Activated naive CD4-positive, alpha-beta T cell (primary cell): Measurements from ENCODE around the gene ACO1.

Experiments
- DNase-seq, 4 experiments: peaks; one replicate each; lab custom pipeline; 2025; lab: John Stamatoyannopoulos, UW

Gene ACO1

GRCh38 chr9:32382565-32383320 lies 1.7 kb upstream of the ACO1 start:
- DNase-seq, result no peak

DNA sequence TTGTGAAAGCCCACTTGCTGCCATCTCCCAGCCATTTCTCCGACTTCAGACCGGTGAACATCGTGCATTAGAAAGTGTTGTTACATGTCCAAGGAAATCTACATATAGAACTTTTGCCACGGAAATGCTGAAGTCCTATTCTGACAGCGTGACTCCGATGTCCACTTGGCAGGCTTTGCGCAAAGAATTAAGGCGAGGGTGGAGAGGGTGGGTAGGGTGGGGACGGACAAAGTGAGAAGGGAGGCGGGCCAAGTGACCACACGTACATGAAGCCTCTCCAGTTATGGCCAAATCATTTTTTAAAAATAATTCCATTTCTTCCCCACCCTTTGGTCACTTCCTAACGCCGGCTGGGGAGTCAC lies 460 bp upstream of the ACO1 start:
- no peak for DNase-seq

GRCh38 chr9:32385152-32385884 lies 875 bp downstream of the ACO1 start:
- no peak for DNase-seq

DNA sequence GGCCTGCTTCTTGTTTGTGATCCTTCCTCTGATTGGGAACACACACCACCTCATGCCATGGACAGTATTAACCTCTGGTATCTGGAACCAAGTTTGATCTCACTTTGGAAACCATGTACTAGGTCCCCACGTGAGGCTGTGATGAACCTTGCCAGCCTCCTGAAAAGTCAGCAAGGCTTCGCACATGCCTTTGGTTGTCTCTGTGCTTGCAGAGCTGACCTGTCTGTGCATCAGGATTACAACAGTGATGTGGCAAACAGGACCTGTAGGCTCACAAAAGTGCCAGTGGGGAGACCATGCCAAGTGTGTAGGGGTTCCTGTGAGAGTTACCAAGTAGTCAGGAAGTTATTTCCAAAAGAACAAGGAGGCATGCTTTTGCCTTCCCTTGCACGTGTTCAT lies 1.4 kb downstream of the ACO1 start:
- DNase-seq, result no peak

GRCh38 chr9:32387256-32387655 lies 2.8 kb downstream of the ACO1 start:
- DNase-seq, result no peak

DNA sequence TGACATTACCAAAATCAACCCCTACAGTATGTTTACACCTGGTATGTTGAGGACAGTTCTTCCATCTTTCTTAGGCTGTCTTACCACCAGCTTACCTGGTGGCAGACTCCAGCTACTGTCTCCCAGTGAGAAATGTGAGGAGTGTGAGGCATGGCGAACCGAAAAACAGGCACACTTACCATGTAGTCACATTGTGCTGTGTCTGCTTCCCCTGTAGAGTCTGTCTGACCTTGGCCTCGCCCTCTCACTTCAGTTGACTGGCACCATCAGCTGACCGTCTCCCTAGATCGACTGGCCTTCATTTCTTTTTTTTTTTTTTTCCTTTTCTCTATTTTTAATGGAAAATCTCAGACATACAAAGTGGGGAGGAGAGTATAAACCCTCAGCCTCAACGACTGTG lies 4.9 kb downstream of the ACO1 start:
- DNase-seq, result no peak

GRCh38 chr9:32393911-32394310 lies 9.5 kb downstream of the ACO1 start:
- DNase-seq, result no peak

- DNase-seq, result no peak
Measured at GRCh38 chr9:32394381-32395049, 10.1 kb downstream of the ACO1 start.

DNA sequence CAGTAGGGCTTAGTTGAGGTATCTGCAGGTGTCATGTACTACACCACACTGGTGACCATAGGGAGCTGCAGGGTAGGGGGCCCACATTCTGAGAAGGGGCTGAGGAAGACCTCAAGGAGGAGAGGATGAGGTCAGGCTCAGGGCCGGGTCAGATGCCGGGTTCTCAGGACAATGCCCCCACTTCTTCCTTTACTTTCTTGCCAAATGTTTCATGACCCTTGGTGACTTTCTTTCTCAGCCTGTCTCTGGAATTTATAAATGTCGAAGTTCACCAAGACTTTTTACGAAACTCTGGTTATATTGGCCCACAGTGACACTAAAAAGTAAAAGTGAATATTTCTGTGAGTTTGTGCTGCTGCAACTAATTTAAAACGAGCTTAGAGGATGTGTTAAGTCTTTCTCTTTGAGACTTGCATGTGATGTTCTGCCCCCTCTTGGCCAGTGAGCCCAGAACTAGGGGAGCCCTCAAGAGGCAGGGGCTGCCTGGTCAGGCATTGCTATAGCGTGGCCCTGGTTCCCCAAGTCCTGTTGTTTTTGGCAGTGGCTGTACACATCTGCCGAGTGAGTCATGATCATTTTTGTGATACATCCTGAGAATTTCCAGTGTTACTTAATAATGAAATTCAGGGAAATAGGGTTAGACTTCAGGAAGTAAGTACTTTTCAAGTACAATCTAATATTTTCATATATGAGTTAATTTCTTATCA lies 11.2 kb downstream of the ACO1 start:
- no peak for DNase-seq

DNA sequence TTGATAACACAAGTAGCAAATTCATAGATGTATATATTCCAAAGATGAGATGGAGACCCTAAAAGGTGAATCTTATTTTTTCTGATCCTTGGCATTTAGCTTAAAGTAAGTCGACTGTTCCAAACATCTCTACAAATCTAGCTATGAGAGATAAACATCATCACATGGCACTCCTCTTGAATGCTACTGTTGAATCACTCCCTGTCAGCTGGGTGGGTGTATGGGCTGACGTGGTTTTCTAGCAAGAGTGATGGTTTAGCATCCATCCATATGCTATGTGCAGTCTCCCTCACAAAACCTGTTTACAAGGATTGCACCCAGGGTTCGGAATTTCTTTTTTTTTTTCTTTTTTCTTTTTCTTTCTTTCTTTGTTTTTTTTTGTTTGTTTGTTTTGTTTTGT lies 13.8 kb downstream of the ACO1 start:
- no peak for DNase-seq

GRCh38 chr9:32399110-32399815 lies 14.8 kb downstream of the ACO1 start:
- DNase-seq, result no peak

- no peak for DNase-seq
Measured at GRCh38 chr9:32401488-32401887, 17.0 kb downstream of the ACO1 start.

DNA sequence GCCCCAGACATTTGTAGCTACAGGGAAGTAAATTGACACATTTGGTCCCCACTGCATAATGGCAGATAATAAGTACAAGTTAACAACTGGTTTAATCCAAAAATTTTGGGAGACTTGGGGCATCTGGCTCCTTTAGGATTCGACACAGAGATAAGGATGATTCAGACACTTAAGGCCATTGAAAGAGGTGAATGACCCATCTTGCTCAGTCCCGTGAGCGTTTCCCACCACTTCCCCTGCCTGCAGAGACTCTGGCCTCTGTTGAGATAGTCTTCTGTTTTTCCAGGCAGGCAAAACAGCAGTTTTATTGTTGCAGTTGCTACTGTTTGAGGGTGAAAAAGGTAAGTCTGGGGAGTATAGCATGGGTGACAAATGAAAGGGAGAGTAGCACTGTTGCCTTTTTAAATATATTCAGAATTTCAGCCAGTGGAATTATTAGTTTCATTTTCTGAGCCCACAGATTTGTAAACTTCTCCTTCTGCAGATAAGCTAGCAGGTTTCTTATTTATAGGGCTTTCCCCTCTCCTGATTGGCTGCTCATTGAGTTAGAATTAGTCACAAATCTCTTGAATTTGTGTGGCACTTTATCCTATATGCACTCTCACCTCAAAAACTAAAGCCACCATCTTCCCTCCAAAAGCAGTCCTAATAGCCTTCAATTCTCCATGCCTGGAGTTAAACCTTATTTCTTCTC lies 19.3 kb downstream of the ACO1 start:
- DNase-seq, result no peak

- no peak for DNase-seq
Measured at GRCh38 chr9:32404402-32404801, 20.0 kb downstream of the ACO1 start.

- no peak for DNase-seq
Measured at GRCh38 chr9:32404856-32405255, 20.4 kb downstream of the ACO1 start.

DNA sequence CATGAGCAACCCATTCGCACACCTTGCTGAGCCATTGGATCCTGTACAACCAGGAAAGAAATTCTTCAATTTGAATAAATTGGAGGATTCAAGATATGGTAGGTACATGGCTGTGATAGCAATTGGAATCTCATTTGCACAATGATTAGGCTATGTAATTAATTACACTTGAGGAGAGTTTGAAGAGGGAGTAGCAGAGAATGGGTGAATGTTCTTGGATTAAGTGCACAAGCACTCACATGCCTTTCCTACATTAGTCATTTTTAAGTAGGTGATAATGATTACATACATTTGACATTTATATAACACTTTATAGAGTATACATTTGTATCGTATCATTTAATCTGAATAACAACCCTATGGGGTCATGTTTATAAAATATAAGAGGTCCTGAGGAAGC lies 21.1 kb downstream of the ACO1 start:
- DNase-seq, result no peak

GRCh38 chr9:32406046-32406445 lies 21.6 kb downstream of the ACO1 start:
- DNase-seq, result no peak

DNA sequence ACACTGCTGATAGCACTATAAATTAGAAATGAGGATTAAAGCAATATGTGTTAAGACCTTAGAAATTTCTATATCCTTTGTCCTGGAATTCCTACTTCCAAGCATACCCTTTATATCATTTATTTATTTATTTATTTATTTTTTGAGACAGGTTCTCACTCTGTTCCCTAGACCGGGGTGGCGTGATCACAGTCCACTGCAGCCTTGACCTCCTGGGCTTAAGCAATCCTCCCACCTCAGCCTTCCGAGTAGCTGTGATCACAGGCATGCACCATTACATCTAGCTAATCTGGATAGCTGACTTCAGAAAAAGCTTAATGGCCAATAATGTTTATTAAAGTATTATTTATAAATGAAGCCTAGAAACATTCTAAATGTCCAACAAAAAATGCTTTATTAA lies 27.3 kb downstream of the ACO1 start:
- no peak for DNase-seq

- DNase-seq, result no peak
Measured at GRCh38 chr9:32412440-32412839, 28.0 kb downstream of the ACO1 start.

DNA sequence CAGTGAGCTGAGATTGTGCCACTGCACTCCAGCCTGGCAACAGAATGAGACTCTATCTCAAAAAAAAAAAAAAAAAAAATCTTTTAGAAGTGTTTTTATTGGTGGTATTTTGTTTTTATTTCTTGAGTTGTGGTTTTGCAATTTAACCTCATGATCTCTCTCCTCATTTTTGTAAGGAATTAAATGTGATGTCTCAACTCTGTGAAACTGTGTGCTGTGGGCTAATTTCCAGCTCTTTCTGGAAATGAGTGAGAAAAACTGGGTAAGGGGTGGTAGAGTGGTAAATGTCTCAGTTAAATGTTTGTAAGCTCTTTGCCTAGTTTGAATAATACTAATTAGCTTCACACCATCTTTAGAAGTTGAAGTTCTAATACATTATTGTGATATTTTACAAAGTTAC lies 29.0 kb downstream of the ACO1 start:
- DNase-seq, result no peak

GRCh38 chr9:32414856-32415255 lies 30.4 kb downstream of the ACO1 start:
- no peak for DNase-seq
